Prostate gland (tissue), 2 donors: ENCODE measurements around the gene SPI1. TPM values are rescaled to one million over a fixed set of nuclear protein-coding genes. Genes with fewer than 3 reads are reported as not detected.

Source experiments
- DNase-seq: peaks from one replicate; pipeline ENCODE4 v3.0.0-alpha.2; 2019; ENCODE audit warnings: low spot score
- H3K27ac ChIP-seq, 2 donors: fragments of 200-600 bp; sonication (generic); 2 replicates each; pipeline ENCODE4 v1.5.1; 2017 to 2019
- H3K27me3 ChIP-seq: fragments of 200-600 bp; sonication (generic); replicated peaks from 2 replicates; pipeline ENCODE4 v1.5.1; 2019; ENCODE audit not compliant: insufficient read depth
- H3K36me3 ChIP-seq, 2 donors: fragments of 200-600 bp; sonication (generic); 1 replicate in 1 of 2; 2 replicates in 1 of 2; pipeline versions ENCODE4 v1.5.1 to v1.8.1; 2017 to 2019
- H3K4me1 ChIP-seq: fragments of 200-600 bp; sonication (generic); replicated peaks from 2 replicates; pipeline ENCODE4 v1.5.1; 2019
- H3K4me3 ChIP-seq, 2 donors: fragments of 200-600 bp; sonication (generic); 2 replicates each; pipeline ENCODE4 v1.5.1; 2017 to 2019
- H3K9me3 ChIP-seq: fragments of 200-600 bp; sonication (generic); 2 replicates; pipeline ENCODE4 v1.5.1; 2017
- CTCF ChIP-seq, 4 experiments: fragments of 200-600 bp in 2 of 4; fragments of 450-650 bp in 2 of 4; sonication (generic) in 2 of 4; IDR thresholded peaks; 1 replicate in 3 of 4; 2 replicates in 1 of 4; pipeline ENCODE4 v1.5.1; 2016 to 2019; ENCODE audit warnings: antibody characterized with exemption in 4 of 4, mild to moderate bottlenecking in 2 of 4, moderate library complexity in 2 of 4
- POLR2A ChIP-seq: fragments of 450-650 bp; IDR thresholded peaks from one replicate; pipeline ENCODE4 v1.6.1; 2016; ENCODE audit warnings: antibody characterized with exemption, mild to moderate bottlenecking
- POLR2AphosphoS5 ChIP-seq: sonication (generic); formaldehyde crosslinking; IDR thresholded peaks from one replicate; pipeline ENCODE4 v1.6.1; 2017; ENCODE audit warnings: antibody characterized with exemption
- WGBS: methylation state at CpG from one replicate; pipeline ENCODE4 v1.1.5; 2018; 5-methylcytosine and 5-hydroxymethylcytosine counted together
- intact Hi-C: fragments of 100-400 bp; cut with DNase I; formaldehyde crosslinking; loops from one replicate; pipeline ENCODE4 v1.14.2; 2022
- total RNA-seq, 2 donors: library from RNA; depleted of rRNA; stranded (reverse); fragments of >200 nt; gene quantifications; one replicate each; pipeline ENCODE4 v1.1.0, GENCODE V29; 2016

SPI1 gene
- 10 to 100 TPM in 1 of 2 donors, 1 to 10 TPM in 1; 6.8 to 13.4 TPM for total RNA-seq

GRCh38 chr11:47378010-47378835, at the start of gene SPI1:
Gene SPI1 (minus strand): TSS chr11:47378547. CDS start chr11:47378353, 194 bp downstream.
- no peaks in the 10 kb centered on the region for H3K9me3 ChIP-seq
- no peak within 1 kb of the TSS for H3K27ac ChIP-seq
- H3K4me1 ChIP-seq, result no peaks in the 10 kb centered on the region
- intact Hi-C loops, result loop anchor here (10.0 kb wide), 1 partner anchor 477 kb away; no protein-coding TSS in a partner anchor
- no peaks in the 10 kb centered on the region for H3K36me3 ChIP-seq
- no peak for TF ChIP-seq POLR2AphosphoS5
- DNase-seq, result no peak
- H3K4me3 ChIP-seq, result peak within 1 kb of the TSS; percentile 3 to 10
- no peaks in the 10 kb centered on the region for H3K27me3 ChIP-seq
- 62% methylated on average over 18 of the region's 31 CpGs for WGBS

- peak within 1 kb of the TSS; percentile 84 to 91 for H3K27ac ChIP-seq
- no peak for TF ChIP-seq CTCF (IDR thresholded peaks at IDR 0.05)
- TF ChIP-seq POLR2AphosphoS5, result peak; percentile 92
- peak; percentile 49 for TF ChIP-seq POLR2A
- H3K36me3 ChIP-seq, result peaks cover 0 to 13% of the 10 kb centered on the region in 2 donors
- intact Hi-C loops, result loop anchor here (10.0 kb wide), 1 partner anchor 152 kb away; the partner anchor contains the start of gene MADD
- peaks cover 9% of the 10 kb centered on the region for H3K4me1 ChIP-seq
- under 1% methylated on average over 62 of the region's 62 CpGs for WGBS
- DNase-seq, result peak; percentile 98
- no peaks in the 10 kb centered on the region for H3K9me3 ChIP-seq
- peak within 1 kb of the TSS; percentile 80 to 85 for H3K4me3 ChIP-seq
- no peaks in the 10 kb centered on the region for H3K27me3 ChIP-seq
These were observed 48.0 kb upstream of the SPI1 start, which contains the start of gene PSMC3 for GRCh38 chr11:47426062-47426956. Gene PSMC3 (minus strand): TSS chr11:47426439. CDS start chr11:47426279, 160 bp downstream.

GRCh38 chr11:47425611-47426010, 47.3 kb upstream of the SPI1 start:
- under 1% methylated on average over 14 of the region's 14 CpGs for WGBS
- peak overlapping the region; percentile 84 to 91 for H3K27ac ChIP-seq
- intact Hi-C loops, result loop anchor here (10.0 kb wide), 1 partner anchor 151 kb away; the partner anchor contains the start of gene MADD

GRCh38 chr11:47418454-47419259, 40.3 kb upstream of the SPI1 start:
- 75% methylated on average over 23 of the region's 23 CpGs for WGBS
- DNase-seq, result no peak
- H3K4me1 ChIP-seq, result no peaks in the 10 kb centered on the region
- intact Hi-C loops, result no loop called here
- no peaks in the 10 kb centered on the region for H3K27me3 ChIP-seq
- TF ChIP-seq POLR2A (no peak), CTCF (IDR thresholded peaks at IDR 0.05) (no peak), POLR2AphosphoS5 (no peak)
- no peak overlapping the region for H3K27ac ChIP-seq
- no peaks in the 10 kb centered on the region for H3K9me3 ChIP-seq
- no peak overlapping the region for H3K4me3 ChIP-seq
- H3K36me3 ChIP-seq, result peaks cover 10 to 28% of the 10 kb centered on the region in 2 donors

More at GRCh38 chr11:47425611-47426010, 47.3 kb upstream of the SPI1 start:
- TF ChIP-seq POLR2A (no peak), POLR2AphosphoS5 (no peak), CTCF (IDR thresholded peaks at IDR 0.05) (no peak)
- Histone ChIP-seq H3K4me1 (peaks cover 9% of the 10 kb centered on the region), H3K36me3 (peaks cover 0 to 13% of the 10 kb centered on the region in 2 donors), H3K4me3 (peak overlapping the region; percentile 80 to 85), H3K27me3 (no peaks in the 10 kb centered on the region), H3K9me3 (no peaks in the 10 kb centered on the region)
- DNase-seq, result no peak
